Measurements from ENCODE around the gene LAMB3. TPM values are rescaled to one million over a fixed set of nuclear protein-coding genes. Genes with fewer than 3 reads are reported as not detected.

The LAMB3 gene
- total and polyA plus RNA-seq, 10 of the 15 experiments (the other 5 are each of a cell fraction or from before 2014, with no cell fraction given), result 0.04 to 1.8 (median 0.10) TPM; not detected in 1

DNA sequence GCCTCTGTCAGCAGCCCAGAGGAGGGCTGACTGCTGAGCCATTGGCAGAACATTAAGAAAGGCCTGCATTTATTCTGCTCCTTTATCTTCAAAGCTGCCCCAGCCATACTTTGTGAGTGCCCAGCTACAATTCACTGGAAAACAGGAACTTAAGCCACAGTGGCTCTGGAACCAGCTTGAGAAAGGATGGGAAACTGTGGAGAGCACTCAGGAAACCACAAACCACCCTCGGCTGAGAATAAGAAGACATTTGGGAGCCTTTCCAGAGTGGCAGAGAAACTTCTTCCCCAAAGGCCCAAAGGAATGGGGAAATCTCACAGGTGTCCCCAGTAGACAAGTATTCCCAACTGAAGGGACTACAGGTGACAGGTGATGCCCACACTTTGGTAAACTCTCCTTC is 1.8 kb downstream of the LAMB3 start:
- FAIRE-seq, result no peak
- Histone ChIP-seq H3K4me2 (ENCODE audit: control insufficient read depth, insufficient read depth) (no peak overlapping the region), H3K79me2 (ENCODE audit: control insufficient read depth, insufficient read depth, low read length) (no peaks in the 10 kb centered on the region), H3K9me3 (replicated peaks; ENCODE audit: control insufficient read depth, insufficient read depth, low read length) (no peaks in the 10 kb centered on the region), H4K20me1 (ENCODE audit: control insufficient read depth, insufficient read depth) (no peaks in the 10 kb centered on the region), H3K4me3 (no peak overlapping the region), H2AFZ (ENCODE audit: control insufficient read depth, low read depth, low read length) (no peak overlapping the region), H3K4me1 (ENCODE audit: control insufficient read depth, insufficient read depth, low read length) (peaks cover 23% of the 10 kb centered on the region), H3K9ac (ENCODE audit: control insufficient read depth, insufficient read depth, low read length) (no peak overlapping the region), H3K27ac (ENCODE audit: control insufficient read depth, insufficient read depth) (no peak overlapping the region), H3K36me3 (ENCODE audit: control insufficient read depth in 2 of 2, insufficient read depth in 2 of 2, low read length in 1 of 2) (no peaks in the 10 kb centered on the region), H3K27me3 (replicated peaks in 1 of 2; ENCODE audit: control insufficient read depth in 2 of 2, insufficient read depth in 2 of 2, low read length in 1 of 2) (no peaks in the 10 kb centered on the region)
- ChIA-PET POLR2A (interaction anchor here (0.5 to 7.6 kb wide), 7 partner anchors 9 to 117 kb away, joined by 3 to 95 read pairs (median 5); partner anchors contain the start of gene G0S2), SMC1A (ENCODE audit: uncharacterized antibody, unreplicated experiment) (interaction anchor here (0.9 to 17.6 kb wide), 10 partner anchors 9 to 101 kb away, joined by 3 to 261 read pairs (median 6); partner anchors contain the start of gene G0S2), RAD21 (ENCODE audit: unreplicated experiment) (interaction anchor here (0.9 to 15.7 kb wide), 7 partner anchors 9 to 43 kb away, joined by 3 to 195 read pairs (median 5); partner anchors contain the start of gene G0S2), CTCF (interaction anchor here (0.6 to 3.3 kb wide), 10 partner anchors 8 to 1171 kb away, joined by 3 to 15 read pairs (median 4); partner anchors contain the start of gene G0S2)
- WGBS (ENCODE audit: insufficient coverage, insufficient replicate concordance, low lambda C conversion rate, missing lambda C conversion rate), result 44% methylated on average over 1 of the region's 1 CpG
- BruUV-seq (replicated peaks), result no TSS peak
- intact Hi-C loops (cut with micrococcal nuclease; ENCODE audit: unreplicated experiment) (loop anchor here (5.0 kb wide), 1 partner anchor 97 kb away; no protein-coding TSS in a partner anchor), in situ Hi-C loops (cut with MboI) (no loop called here)
- no peak for TF ChIP-seq SREBF1 (IDR thresholded peaks at IDR 0.05; ENCODE audit: low read length)
- TF ChIP-seq RUNX3 (IDR thresholded peaks at IDR 0.05; ENCODE audit: low read length), result no peak
- TF ChIP-seq, protein P1, sequence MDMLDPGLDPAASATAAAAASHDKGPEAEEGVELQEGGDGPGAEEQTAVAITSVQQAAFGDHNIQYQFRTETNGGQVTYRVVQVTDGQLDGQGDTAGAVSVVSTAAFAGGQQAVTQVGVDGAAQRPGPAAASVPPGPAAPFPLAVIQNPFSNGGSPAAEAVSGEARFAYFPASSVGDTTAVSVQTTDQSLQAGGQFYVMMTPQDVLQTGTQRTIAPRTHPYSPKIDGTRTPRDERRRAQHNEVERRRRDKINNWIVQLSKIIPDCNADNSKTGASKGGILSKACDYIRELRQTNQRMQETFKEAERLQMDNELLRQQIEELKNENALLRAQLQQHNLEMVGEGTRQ (IDR thresholded peaks at IDR 0.05; ENCODE audit: borderline replicate concordance, low read depth, low read length), result no peak
- TF ChIP-seq, protein P2, sequence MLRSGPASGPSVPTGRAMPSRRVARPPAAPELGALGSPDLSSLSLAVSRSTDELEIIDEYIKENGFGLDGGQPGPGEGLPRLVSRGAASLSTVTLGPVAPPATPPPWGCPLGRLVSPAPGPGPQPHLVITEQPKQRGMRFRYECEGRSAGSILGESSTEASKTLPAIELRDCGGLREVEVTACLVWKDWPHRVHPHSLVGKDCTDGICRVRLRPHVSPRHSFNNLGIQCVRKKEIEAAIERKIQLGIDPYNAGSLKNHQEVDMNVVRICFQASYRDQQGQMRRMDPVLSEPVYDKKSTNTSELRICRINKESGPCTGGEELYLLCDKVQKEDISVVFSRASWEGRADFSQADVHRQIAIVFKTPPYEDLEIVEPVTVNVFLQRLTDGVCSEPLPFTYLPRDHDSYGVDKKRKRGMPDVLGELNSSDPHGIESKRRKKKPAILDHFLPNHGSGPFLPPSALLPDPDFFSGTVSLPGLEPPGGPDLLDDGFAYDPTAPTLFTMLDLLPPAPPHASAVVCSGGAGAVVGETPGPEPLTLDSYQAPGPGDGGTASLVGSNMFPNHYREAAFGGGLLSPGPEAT (IDR thresholded peaks at IDR 0.05; ENCODE audit: low read depth), result no peak
- no peak for TF ChIP-seq HDAC2 (IDR thresholded peaks at IDR 0.05)
- no peak for TF ChIP-seq RB1 (IDR thresholded peaks at IDR 0.05; ENCODE audit: borderline replicate concordance)
- TF ChIP-seq CEBPB (IDR thresholded peaks at IDR 0.05; ENCODE audit: borderline replicate concordance in 1 of 2, low read depth in 2 of 2, low read length in 2 of 2), result no peak
- TF ChIP-seq, protein P3, sequence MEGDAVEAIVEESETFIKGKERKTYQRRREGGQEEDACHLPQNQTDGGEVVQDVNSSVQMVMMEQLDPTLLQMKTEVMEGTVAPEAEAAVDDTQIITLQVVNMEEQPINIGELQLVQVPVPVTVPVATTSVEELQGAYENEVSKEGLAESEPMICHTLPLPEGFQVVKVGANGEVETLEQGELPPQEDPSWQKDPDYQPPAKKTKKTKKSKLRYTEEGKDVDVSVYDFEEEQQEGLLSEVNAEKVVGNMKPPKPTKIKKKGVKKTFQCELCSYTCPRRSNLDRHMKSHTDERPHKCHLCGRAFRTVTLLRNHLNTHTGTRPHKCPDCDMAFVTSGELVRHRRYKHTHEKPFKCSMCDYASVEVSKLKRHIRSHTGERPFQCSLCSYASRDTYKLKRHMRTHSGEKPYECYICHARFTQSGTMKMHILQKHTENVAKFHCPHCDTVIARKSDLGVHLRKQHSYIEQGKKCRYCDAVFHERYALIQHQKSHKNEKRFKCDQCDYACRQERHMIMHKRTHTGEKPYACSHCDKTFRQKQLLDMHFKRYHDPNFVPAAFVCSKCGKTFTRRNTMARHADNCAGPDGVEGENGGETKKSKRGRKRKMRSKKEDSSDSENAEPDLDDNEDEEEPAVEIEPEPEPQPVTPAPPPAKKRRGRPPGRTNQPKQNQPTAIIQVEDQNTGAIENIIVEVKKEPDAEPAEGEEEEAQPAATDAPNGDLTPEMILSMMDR (IDR thresholded peaks at IDR 0.05 in 2 of 3, conservative IDR thresholded peaks at IDR 0.05 in 1 of 3; ENCODE audit: control insufficient read depth in 2 of 3, extremely low read depth in 1 of 3, insufficient read depth in 1 of 3, low read depth in 3 of 3, low read length in 3 of 3), result no peak
- no peak for ATAC-seq
- DNase-seq (ENCODE audit: low read depth, low spot score), result no peak
